AG04449 (cell line): ENCODE results near the gene FBXL16.

ENCODE experiments used
- CTCF ChIA-PET: fragments of 350-600 bp; formaldehyde crosslinking; extraction: SDS; loops from one replicate; lab custom pipeline; 2021; ENCODE audit warnings: antibody characterized with exemption; lab: Yijun Ruan, JAX
- POLR2A ChIA-PET: fragments of 400-600, 350-600 bp; formaldehyde crosslinking; extraction: SDS; loops from one replicate; lab custom pipeline; 2020; ENCODE audit warnings: antibody characterized with exemption, inconsistent platforms; lab: Yijun Ruan, JAX
- DNase-seq: peaks from one replicate; pipeline ENCODE4 v3.0.0-alpha.2; 2010; ENCODE audit warnings: low read depth, low spot score
- H3K4me3 ChIP-seq: 2 replicates; pipeline ENCODE4 v1.5.1; 2011; ENCODE audit warnings: low read depth, mild to moderate bottlenecking, control low read depth, low read length
- CTCF ChIP-seq: IDR thresholded peaks from one replicate; pipeline ENCODE4 v1.5.1; 2011; ENCODE audit warnings: mild to moderate bottlenecking, moderate library complexity, low read length, control low read depth, inconsistent platforms; ENCODE audit not compliant: insufficient read depth; ENCODE audit errors: missing control alignments

FBXL16 gene

GRCh38 chr16:695355-696089 lies 10.1 kb downstream of the FBXL16 start:
- H3K4me3 ChIP-seq, result no peak overlapping the region
- CTCF ChIA-PET, result interaction anchor here (0.9 to 1.5 kb wide), 4 partner anchors 15 to 25 kb away, joined by 3 to 6 read pairs (median 4); no protein-coding TSS in a partner anchor
- no peak for TF ChIP-seq CTCF
- POLR2A ChIA-PET, result no interaction called here
- DNase-seq, result no peak

GRCh38 chr16:694863-695354 lies 10.7 kb downstream of the FBXL16 start:
- ChIA-PET CTCF (interaction anchor here (0.9 to 1.5 kb wide), 2 partner anchors 15 to 18 kb away, joined by 5 to 6 read pairs; no protein-coding TSS in a partner anchor), POLR2A (no interaction called here)
- DNase-seq, result no peak
- no peak overlapping the region for H3K4me3 ChIP-seq
- no peak for TF ChIP-seq CTCF

GRCh38 chr16:694187-694862 lies 11.3 kb downstream of the FBXL16 start:
- no peak overlapping the region for H3K4me3 ChIP-seq
- CTCF ChIA-PET, result interaction anchor here (0.9 to 1.5 kb wide), 2 partner anchors 16 to 18 kb away, joined by 5 to 6 read pairs; no protein-coding TSS in a partner anchor
- TF ChIP-seq CTCF, result no peak
- no peak for DNase-seq
- POLR2A ChIA-PET, result no interaction called here

- POLR2A ChIA-PET, result no interaction called here
These were observed 11.8 kb downstream of the FBXL16 start for GRCh38 chr16:693766-694165.

GRCh38 chr16:693364-693763 lies 12.2 kb downstream of the FBXL16 start:
- no peak for TF ChIP-seq CTCF
- H3K4me3 ChIP-seq, result no peak overlapping the region
- no peak for DNase-seq
- ChIA-PET CTCF (interaction anchor here (1.3 kb wide), 1 partner anchor 8 kb away, joined by 4 read pairs; no protein-coding TSS in a partner anchor), POLR2A (interaction anchor here (1.1 kb wide), 1 partner anchor 13 kb away, joined by 3 read pairs; no protein-coding TSS in a partner anchor)

More at GRCh38 chr16:693766-694165, 11.8 kb downstream of the FBXL16 start:
- H3K4me3 ChIP-seq, result no peak overlapping the region
- DNase-seq, result no peak
- CTCF ChIA-PET, result no interaction called here
- no peak for TF ChIP-seq CTCF
